Stimulated activated CD4-positive, alpha-beta T cell treated with anti-CD3 and anti-CD28 coated beads, Interleukin-4, amount 100 ng/mL, for 24 hours (primary cell): Measurements from ENCODE around the gene TTC1.

ENCODE experiments used
- DNase-seq: peaks from one replicate; pipeline ENCODE4 v3.0.0-alpha.2; 2020

Gene TTC1

DNA sequence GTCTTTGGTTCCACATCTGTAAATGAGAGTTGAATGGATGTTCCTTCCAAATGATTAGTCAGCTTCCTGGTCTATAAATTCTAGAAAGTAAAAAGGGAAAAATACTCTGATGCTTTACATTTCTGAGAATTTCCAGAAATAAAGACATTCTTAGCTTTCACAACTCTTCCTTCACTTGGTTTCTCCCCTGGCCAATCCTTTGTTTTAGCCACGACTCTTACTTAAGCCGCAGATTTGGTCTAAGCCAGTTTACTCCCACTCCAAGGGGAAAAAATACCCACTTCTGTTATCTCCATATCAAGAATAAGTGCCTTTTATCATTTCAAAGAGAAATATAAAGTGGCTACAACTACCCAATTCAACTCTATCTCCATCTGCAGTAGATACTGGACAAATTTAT is 80.6 kb downstream of the TTC1 start:
- DNase-seq, result no peak

DNA sequence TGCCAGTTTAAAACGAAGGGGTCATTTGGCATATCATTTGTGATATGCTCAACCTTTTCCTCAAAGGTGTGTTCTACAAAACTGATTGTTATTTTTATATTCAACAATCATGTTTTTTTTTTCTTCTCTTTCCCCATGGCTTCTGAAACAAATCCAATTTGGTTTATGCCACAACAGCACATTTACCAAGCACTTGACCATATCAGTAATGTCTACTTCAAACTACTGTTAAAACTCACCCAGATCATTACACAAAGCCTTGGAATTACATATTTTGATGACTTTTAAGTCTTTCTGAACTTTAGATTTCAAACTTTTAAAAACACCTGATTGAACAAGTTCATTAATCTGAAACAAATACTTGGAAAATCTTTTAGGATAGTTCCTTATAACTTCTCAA is 81.1 kb downstream of the TTC1 start:
- no peak for DNase-seq

- DNase-seq, result no peak
Measured at GRCh38 chr5:160092514-160092913, 83.6 kb downstream of the TTC1 start.

DNA sequence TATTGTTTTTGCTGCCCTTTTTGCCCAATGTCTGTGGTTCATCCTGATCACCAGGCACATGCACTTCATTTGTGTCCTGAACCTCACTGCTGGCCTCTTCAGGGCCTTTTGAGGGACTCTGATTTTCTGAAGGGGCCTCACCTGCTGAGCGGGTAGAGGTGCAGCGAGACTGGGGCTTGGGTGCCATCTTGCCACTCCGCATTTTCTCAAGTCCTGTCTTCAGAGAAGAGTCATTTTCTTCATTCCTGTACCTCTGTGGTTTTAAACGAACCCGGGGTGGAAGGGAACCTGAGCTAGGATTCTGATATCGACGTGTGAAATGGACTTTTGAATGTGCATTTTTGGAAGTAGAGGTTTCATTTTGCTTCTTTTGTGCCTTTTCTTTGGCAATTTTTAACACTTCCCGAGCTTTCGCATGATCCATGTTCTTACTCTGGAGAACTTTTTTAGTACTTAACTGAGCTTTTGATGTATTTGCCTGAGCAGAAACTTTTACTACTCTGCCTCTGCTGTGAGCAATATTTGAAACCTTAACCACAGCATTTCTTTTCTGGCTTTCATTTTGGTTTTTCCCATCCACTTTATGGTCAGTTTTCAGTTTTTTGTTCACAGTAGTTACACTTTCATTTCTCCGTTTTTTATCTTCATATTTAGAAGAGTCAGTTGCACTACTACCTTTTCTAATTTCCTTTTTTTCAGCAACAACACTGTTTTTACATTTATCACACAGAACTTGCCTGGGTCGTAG is 84.2 kb downstream of the TTC1 start:
- no peak for DNase-seq

DNA sequence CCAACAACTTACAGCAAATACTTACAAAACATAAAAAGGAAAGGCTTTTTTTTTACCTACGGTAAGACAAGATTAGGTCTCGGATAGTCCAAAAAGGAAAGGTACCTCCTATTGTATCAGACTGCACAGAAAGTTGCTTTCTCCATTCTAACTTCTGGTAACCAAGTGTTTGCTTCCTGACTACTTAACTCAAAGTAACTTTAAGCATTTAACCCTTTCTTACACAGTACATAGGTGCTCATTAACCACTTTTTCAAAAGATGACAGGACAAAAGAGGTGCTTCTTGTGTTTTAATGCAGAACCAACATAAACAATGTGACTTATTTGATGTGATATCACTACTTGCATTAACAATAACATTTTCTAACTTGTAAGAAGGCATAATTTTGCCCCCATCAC is 87.2 kb downstream of the TTC1 start:
- no peak for DNase-seq

GRCh38 chr5:160097991-160098390 is 89.1 kb downstream of the TTC1 start:
- DNase-seq, result no peak

- no peak for DNase-seq
Measured at GRCh38 chr5:160105686-160106360, 96.9 kb downstream of the TTC1 start.

DNA sequence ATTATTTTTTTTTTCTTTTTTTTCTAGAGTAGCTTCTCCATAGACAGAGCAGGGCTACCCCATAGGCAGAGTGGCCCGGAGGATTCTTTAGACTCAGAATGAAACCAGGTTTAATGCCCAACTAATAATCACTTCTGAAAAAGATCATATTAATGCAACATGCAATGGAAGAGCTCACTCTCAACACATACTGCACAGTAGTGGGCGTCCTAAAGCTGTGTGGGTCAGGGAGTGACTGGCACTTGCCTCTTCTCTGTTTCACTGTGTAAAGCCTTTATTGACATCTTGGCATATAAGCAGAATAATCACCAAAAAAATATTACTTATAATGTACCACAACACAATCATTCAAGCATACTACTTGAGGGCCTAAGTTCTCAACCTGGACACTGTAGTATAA is 99.2 kb downstream of the TTC1 start:
- no peak for DNase-seq
